ENCODE measurements around the gene STYK1.

DNA sequence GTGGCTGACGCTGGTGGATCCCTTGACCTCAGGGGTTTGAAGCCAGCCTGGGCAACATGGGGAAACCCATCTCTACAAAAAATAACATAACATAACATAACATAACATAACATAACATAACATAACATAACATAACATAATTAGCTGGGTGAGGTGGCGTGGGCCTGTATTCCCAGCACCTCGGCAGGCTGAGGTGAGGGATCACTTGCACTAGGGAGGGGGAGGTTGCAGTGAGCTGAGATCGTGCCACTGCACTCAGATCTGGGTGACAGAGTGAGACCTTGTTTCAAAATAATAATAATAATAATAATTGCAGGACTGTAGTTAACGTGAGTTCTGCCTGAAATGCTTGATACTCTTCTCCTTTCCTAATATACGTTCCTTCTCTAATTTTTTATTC lies 61.7 kb downstream of the STYK1 start:
- TF ChIP-seq, protein P1, sequence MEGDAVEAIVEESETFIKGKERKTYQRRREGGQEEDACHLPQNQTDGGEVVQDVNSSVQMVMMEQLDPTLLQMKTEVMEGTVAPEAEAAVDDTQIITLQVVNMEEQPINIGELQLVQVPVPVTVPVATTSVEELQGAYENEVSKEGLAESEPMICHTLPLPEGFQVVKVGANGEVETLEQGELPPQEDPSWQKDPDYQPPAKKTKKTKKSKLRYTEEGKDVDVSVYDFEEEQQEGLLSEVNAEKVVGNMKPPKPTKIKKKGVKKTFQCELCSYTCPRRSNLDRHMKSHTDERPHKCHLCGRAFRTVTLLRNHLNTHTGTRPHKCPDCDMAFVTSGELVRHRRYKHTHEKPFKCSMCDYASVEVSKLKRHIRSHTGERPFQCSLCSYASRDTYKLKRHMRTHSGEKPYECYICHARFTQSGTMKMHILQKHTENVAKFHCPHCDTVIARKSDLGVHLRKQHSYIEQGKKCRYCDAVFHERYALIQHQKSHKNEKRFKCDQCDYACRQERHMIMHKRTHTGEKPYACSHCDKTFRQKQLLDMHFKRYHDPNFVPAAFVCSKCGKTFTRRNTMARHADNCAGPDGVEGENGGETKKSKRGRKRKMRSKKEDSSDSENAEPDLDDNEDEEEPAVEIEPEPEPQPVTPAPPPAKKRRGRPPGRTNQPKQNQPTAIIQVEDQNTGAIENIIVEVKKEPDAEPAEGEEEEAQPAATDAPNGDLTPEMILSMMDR (IDR thresholded peaks at IDR 0.05): no peak
- TF ChIP-seq POLR2A (IDR thresholded peaks at IDR 0.05): no peak
